Endothelial cell of umbilical vein (primary cell): ENCODE measurements around the gene DIAPH1. TPM values are rescaled to one million over a fixed set of nuclear protein-coding genes. Genes with fewer than 3 reads are reported as not detected.

Experiments
- BruUV-seq: library from RNA; stranded (reverse); fragments of 400-500 nt; replicated peaks from 2 replicates; lab custom pipeline; 2021; lab: Mats Ljungman, UMichigan
- CTCF ChIA-PET: fragments of 300-600, 350-600 bp; sonication (Branson Sonifier 250); formaldehyde crosslinking; loops from one replicate; lab custom pipeline; 2021; ENCODE audit warnings: antibody characterized with exemption, inconsistent platforms; lab: Charles Lee
- POLR2A ChIA-PET: fragments of 300-600, 350-600 bp; sonication (Branson Sonifier 250); formaldehyde crosslinking; loops from one replicate; lab custom pipeline; 2021; ENCODE audit warnings: antibody characterized with exemption, inconsistent platforms; lab: Charles Lee
- DNase-seq: peaks from one replicate; pipeline ENCODE4 v3.0.0-alpha.2; 2011; ENCODE audit warnings: low read depth, low spot score
- FAIRE-seq: peaks from 2 replicates; lab custom pipeline; 2011; peaks lifted over from hg19 to GRCh38; lab: Jason Lieb, UNC
- H2AFZ ChIP-seq: 2 replicates; pipeline ENCODE4 v1.6.0; 2012; ENCODE audit warnings: low read depth, low read length, control low read depth, inconsistent platforms
- H3K27ac ChIP-seq: 2 replicates; pipeline ENCODE4 v1.5.1; 2011; ENCODE audit warnings: low read depth, mild to moderate bottlenecking, control low read depth, low read length, moderate library complexity; ENCODE audit not compliant: insufficient read depth
- H3K27me3 ChIP-seq, 2 experiments: 2 replicates each; pipeline versions ENCODE4 v1.6.0 to v1.6.1; 2011; ENCODE audit warnings: low read length in 2 of 2, mixed read lengths in 1 of 2; ENCODE audit not compliant: control insufficient read depth in 2 of 2, insufficient read depth in 2 of 2
- H3K36me3 ChIP-seq, 2 experiments: 2 replicates in 1 of 2; 3 replicates in 1 of 2; pipeline ENCODE4 v1.5.1; 2011; ENCODE audit warnings: low read length in 2 of 2, mild to moderate bottlenecking in 1 of 2, moderate library complexity in 1 of 2; ENCODE audit not compliant: control insufficient read depth in 2 of 2, insufficient read depth in 2 of 2; ENCODE audit errors: extremely low read depth in 1 of 2
- H3K4me1 ChIP-seq: 3 replicates; pipeline ENCODE4 v1.5.1; 2011; ENCODE audit warnings: mild to moderate bottlenecking, low read length; ENCODE audit not compliant: control insufficient read depth, insufficient read depth; ENCODE audit errors: extremely low read depth
- H3K4me2 ChIP-seq: 2 replicates; pipeline ENCODE4 v1.6.1; 2011; ENCODE audit warnings: low read length, control low read depth, mixed read lengths; ENCODE audit not compliant: insufficient read depth
- H3K4me3 ChIP-seq, 3 experiments: fragments of 200-600 bp in 1 of 3; sonication (generic), shearing (Covaris generic) in 1 of 3; replicated peaks in 1 of 3; 2 replicates each; pipeline ENCODE4 v1.5.1; 2011 to 2016; ENCODE audit warnings: control low read depth in 3 of 3, low read length in 3 of 3, mild to moderate bottlenecking in 2 of 3, inconsistent platforms in 1 of 3, low read depth in 1 of 3, moderate library complexity in 1 of 3; ENCODE audit not compliant: insufficient read depth in 1 of 3
- H3K79me2 ChIP-seq: 2 replicates; pipeline ENCODE4 v1.6.0; 2012; ENCODE audit warnings: low read length, inconsistent platforms; ENCODE audit not compliant: control insufficient read depth, insufficient read depth
- H3K9ac ChIP-seq: replicated peaks from 2 replicates; pipeline ENCODE3; 2011; ENCODE audit warnings: low read length, control low read depth; ENCODE audit not compliant: insufficient read depth; ENCODE audit errors: extremely low read depth
- H3K9me1 ChIP-seq: replicated peaks from 3 replicates; pipeline ENCODE4 v1.6.0; 2011; ENCODE audit warnings: mild to moderate bottlenecking, low read length; ENCODE audit not compliant: control insufficient read depth, insufficient read depth; ENCODE audit errors: extremely low read depth
- H3K9me3 ChIP-seq: replicated peaks from 2 replicates; pipeline ENCODE4 v1.5.1; 2012; ENCODE audit warnings: low read length, inconsistent platforms; ENCODE audit not compliant: control insufficient read depth, insufficient read depth
- H4K20me1 ChIP-seq: replicated peaks from 2 replicates; pipeline ENCODE3; 2011; ENCODE audit warnings: mild to moderate bottlenecking, low read length; ENCODE audit not compliant: control insufficient read depth, insufficient read depth; ENCODE audit errors: extremely low read depth
- CTCF ChIP-seq, 2 donors: IDR thresholded peaks; 1 replicate in 1 of 2; 2 replicates in 1 of 2; pipeline ENCODE4 v1.5.1; 2011; ENCODE audit warnings: low read length in 2 of 2, mild to moderate bottlenecking in 2 of 2, moderate library complexity in 2 of 2, control low read depth in 1 of 2, inconsistent platforms in 1 of 2, low read depth in 1 of 2; ENCODE audit not compliant: insufficient read depth in 1 of 2; ENCODE audit errors: extremely low read depth in 1 of 2
- EZH2 ChIP-seq: IDR thresholded peaks from 2 replicates; pipeline ENCODE4 v1.6.1; 2012; ENCODE audit warnings: borderline replicate concordance, low read depth, mild to moderate bottlenecking, moderate library complexity, low read length, inconsistent platforms; ENCODE audit not compliant: severe bottlenecking
- FOS ChIP-seq: IDR thresholded peaks from 2 replicates; pipeline ENCODE4 v1.6.1; 2011; ENCODE audit warnings: mild to moderate bottlenecking, low read length, moderate library complexity, borderline replicate concordance; ENCODE audit not compliant: insufficient read depth
- GATA2 ChIP-seq: IDR thresholded peaks from 2 replicates; pipeline ENCODE4 v1.7.0; 2011; ENCODE audit warnings: low read depth, mild to moderate bottlenecking, moderate library complexity, mixed read lengths, low read length; ENCODE audit not compliant: insufficient read length, insufficient read depth
- JUN ChIP-seq: IDR thresholded peaks from 2 replicates; pipeline ENCODE4 v1.6.1; 2011; ENCODE audit warnings: borderline replicate concordance, low read depth; ENCODE audit not compliant: insufficient read length, insufficient read depth
- MAX ChIP-seq: IDR thresholded peaks from 2 replicates; pipeline ENCODE4 v1.6.1; 2011; ENCODE audit not compliant: insufficient read depth, insufficient read length
- MYC ChIP-seq: IDR thresholded peaks from one replicate; pipeline ENCODE4 v1.6.1; 2011; ENCODE audit warnings: mild to moderate bottlenecking, low read depth, low read length
- POLR2A ChIP-seq: IDR thresholded peaks from 2 replicates; pipeline ENCODE4 v1.6.1; 2012; ENCODE audit warnings: low read depth, mild to moderate bottlenecking, control low read depth, low read length
- POLR2AphosphoS5 ChIP-seq: IDR thresholded peaks from 2 replicates; pipeline ENCODE4 v1.6.1; 2012; ENCODE audit warnings: low read depth, mild to moderate bottlenecking, control low read depth, low read length, moderate library complexity; ENCODE audit not compliant: insufficient read depth
- dilution Hi-C: fragments of 300-500 bp; cut with MboI; formaldehyde crosslinking; loops from one replicate; pipeline ENCODE4 v1.15.0; 2019; ENCODE audit warnings: low sequenced_read_pairs; ENCODE audit not compliant: extremely low pct_ligation_motif_present
- intact Hi-C: fragments of 100-400 bp; cut with micrococcal nuclease; formaldehyde crosslinking; loops from one replicate; pipeline ENCODE4 v1.10.0; 2022
- polyA plus RNA-seq, 4 experiments: library from polyadenylated mRNA; depleted of rRNA in 3 of 4; stranded (reverse) in 3 of 4; unstranded in 1 of 4; fragments of >200 nt; gene quantifications; 2 replicates each; pipeline versions ENCODE4 v1.2.1 to v1.2.3, GENCODE V29; 2011 to 2012; ENCODE audit warnings: missing spikeins in 1 of 4
- total RNA-seq: library from RNA; stranded (reverse); gene quantifications from 2 replicates; pipeline ENCODE4 v1.2.3, GENCODE V29; 2021

DIAPH1 gene
- total and polyA plus RNA-seq, 2 donors (not counting 3 experiments of a cell fraction or from before 2014, with no cell fraction given) = 68.6 to 105 TPM

- no peaks in the 10 kb centered on the region for H3K79me2 ChIP-seq
- DNase-seq = no peak
- dilution Hi-C loops (no loop called here), intact Hi-C loops (loop anchor here (2.0 kb wide), 1 partner anchor 57 kb away; the partner anchor contains the start of gene PCDHGA11)
- no peaks in the 10 kb centered on the region for H4K20me1 ChIP-seq
- no TSS peak for BruUV-seq
- FAIRE-seq = no peak
- no peaks in the 10 kb centered on the region for H3K9me3 ChIP-seq
- H2AFZ ChIP-seq = no peak overlapping the region
- no peak overlapping the region for H3K9ac ChIP-seq
- ChIA-PET POLR2A (no interaction called here), CTCF (interaction anchor here (0.6 to 3.4 kb wide), 4 partner anchors 36 to 80 kb away, joined by 3 to 64 read pairs (median 5); partner anchors contain the start of gene PCDHGA12)
- H3K4me2 ChIP-seq = no peak overlapping the region
- H3K4me1 ChIP-seq = peaks cover 7% of the 10 kb centered on the region
- H3K9me1 ChIP-seq = no peaks in the 10 kb centered on the region
- peaks cover 0 to 5% of the 10 kb centered on the region in 2 experiments for H3K27me3 ChIP-seq
- H3K36me3 ChIP-seq = no peaks in the 10 kb centered on the region
- H3K4me3 ChIP-seq = no peak overlapping the region
- H3K27ac ChIP-seq = no peak overlapping the region
- no peak for TF ChIP-seq MYC
- TF ChIP-seq POLR2A = no peak
- no peak for TF ChIP-seq GATA2
- TF ChIP-seq CTCF (IDR thresholded peaks at IDR 0.05; ENCODE audit: extremely low read depth in 1 of 2, insufficient read depth in 1 of 2, low read depth in 1 of 2, low read length in 2 of 2) = no peak
- TF ChIP-seq FOS = no peak
- TF ChIP-seq MAX = no peak
- no peak for TF ChIP-seq JUN
- no peak for TF ChIP-seq POLR2AphosphoS5
- no peak for TF ChIP-seq EZH2
Observed at GRCh38 chr5:141477815-141478214, 141.0 kb downstream of the DIAPH1 start.
